Midbrain (tissue), 1 donor: ENCODE data around the gene EGLN2.
"Not testable (repeated sequence)": the region's sequence is repeated elsewhere in the genome, so short reads cannot be mapped to it uniquely, and the experiment has no call there.

ENCODE experiments used
- DNase-seq: peaks from one replicate; lab custom pipeline; 2025; lab: John Stamatoyannopoulos, UW

EGLN2 gene

GRCh38 chr19:40798683-40799557, at the start of gene EGLN2:
Gene EGLN2, plus strand, starts transcription at chr19:40799191. Its CDS starts 1,382 bp downstream, at chr19:40800573.
- peak; percentile 99 for DNase-seq

- peak; percentile 100 for DNase-seq
Observed at GRCh38 chr19:40750058-40750873, 48.7 kb upstream of the EGLN2 start, which contains the start of gene ACTMAP. Gene ACTMAP, minus strand, starts transcription at chr19:40750477. Its CDS starts 674 bp downstream, at chr19:40749803.

- DNase-seq = peak; percentile 99
Observed at GRCh38 chr19:40750874-40751537, 48.0 kb upstream of the EGLN2 start, which contains the start of gene SNRPA. Gene SNRPA, plus strand, starts transcription at chr19:40751203. Its CDS starts 206 bp downstream, at chr19:40751409.

- DNase-seq = no peak
Observed at GRCh38 chr19:40752257-40752781, 46.7 kb upstream of the EGLN2 start.

GRCh38 chr19:40754611-40755247, 44.3 kb upstream of the EGLN2 start:
- no peak for DNase-seq

GRCh38 chr19:40755248-40755624, 43.8 kb upstream of the EGLN2 start:
- DNase-seq = no peak

- no peak for DNase-seq
Observed at GRCh38 chr19:40755791-40756190, 43.2 kb upstream of the EGLN2 start.

GRCh38 chr19:40756502-40757110, 42.4 kb upstream of the EGLN2 start:
- no peak for DNase-seq

GRCh38 chr19:40758491-40758890, 40.5 kb upstream of the EGLN2 start:
- no peak for DNase-seq

- DNase-seq = no peak
Observed at GRCh38 chr19:40759352-40759751, 39.6 kb upstream of the EGLN2 start.

GRCh38 chr19:40762754-40763470, 36.1 kb upstream of the EGLN2 start:
- DNase-seq = no peak

- no peak for DNase-seq
Observed at GRCh38 chr19:40763526-40763925, 35.5 kb upstream of the EGLN2 start.

- DNase-seq = no peak
Observed at GRCh38 chr19:40763963-40764362, 35.0 kb upstream of the EGLN2 start.

GRCh38 chr19:40766385-40766784, 32.6 kb upstream of the EGLN2 start:
- not testable (repeated sequence) for DNase-seq

GRCh38 chr19:40768869-40769268, 30.1 kb upstream of the EGLN2 start:
- DNase-seq = no peak

- DNase-seq = not testable (repeated sequence)
Observed at GRCh38 chr19:40771101-40771862, 27.7 kb upstream of the EGLN2 start.

GRCh38 chr19:40774916-40775631, 23.9 kb upstream of the EGLN2 start, which contains the start of gene MIA:
Gene MIA, plus strand, starts transcription at chr19:40775521. Its CDS starts 22 bp downstream, at chr19:40775543.
- no peak for DNase-seq

GRCh38 chr19:40775632-40776022, 23.4 kb upstream of the EGLN2 start:
- no peak for DNase-seq

GRCh38 chr19:40776364-40776763, 22.6 kb upstream of the EGLN2 start:
- DNase-seq = no peak
